Naive thymus-derived CD8-positive, alpha-beta T cell (primary cell): ENCODE measurements around the gene RTN4RL1. TPM values are rescaled to one million over a fixed set of nuclear protein-coding genes. Genes with fewer than 3 reads are reported as not detected.
A peak's percentile ranks its signal among the peaks of the same experiment; 100 is the strongest.

Experiments
- ATAC-seq, 2 donors: fragments of 150-1000 bp; cut with Tn5 transposase in 1 of 2; sonication (Bioruptor Pico), chemical (Tn5 transposase) in 1 of 2; 1 replicate in 1 of 2; 2 replicates in 1 of 2; pipeline ENCODE4 v1.10.0; 2021; ENCODE audit warnings: mild to moderate bottlenecking in 2 of 2, moderate library complexity in 2 of 2
- POLR2A ChIA-PET: fragments of 350-600 bp; sonication (Branson Sonifier 250); formaldehyde crosslinking; loops from one replicate; lab custom pipeline; 2021; ENCODE audit warnings: antibody characterized with exemption; lab: Charles Lee
- DNase-seq, 10 donors: peaks; one replicate each; pipeline versions ENCODE4 v3.0.0 to v3.0.0-alpha.2; 2020 to 2022
- H3K27ac Mint-ChIP-seq, 10 donors: one replicate each; pipeline ENCODE4 v1.8.0; 2020 to 2022; ENCODE audit warnings: mild to moderate bottlenecking in 10 of 10, mixed read lengths in 10 of 10, moderate library complexity in 4 of 10, inconsistent platforms in 1 of 10
- H3K27me3 Mint-ChIP-seq, 5 donors: one replicate each; pipeline ENCODE4 v1.8.0; 2021 to 2022; ENCODE audit warnings: mixed read lengths in 5 of 5
- H3K36me3 Mint-ChIP-seq, 3 donors: one replicate each; pipeline ENCODE4 v1.8.0; 2020 to 2022; ENCODE audit warnings: mixed read lengths in 3 of 3, mild to moderate bottlenecking in 2 of 3, inconsistent platforms in 1 of 3
- H3K4me1 Mint-ChIP-seq, 4 donors: one replicate each; pipeline ENCODE4 v1.8.0; 2021 to 2022; ENCODE audit warnings: mixed read lengths in 4 of 4
- H3K4me3 Mint-ChIP-seq, 10 donors: one replicate each; pipeline ENCODE4 v1.8.0; 2020 to 2022; ENCODE audit warnings: mild to moderate bottlenecking in 10 of 10, mixed read lengths in 10 of 10, moderate library complexity in 6 of 10, inconsistent platforms in 1 of 10
- H3K9me3 Mint-ChIP-seq, 9 donors: one replicate each; pipeline ENCODE4 v1.8.0; 2020 to 2022; ENCODE audit warnings: mixed read lengths in 9 of 9, mild to moderate bottlenecking in 3 of 9, inconsistent platforms in 1 of 9, moderate library complexity in 1 of 9
- polyA plus RNA-seq, 3 donors: library from polyadenylated mRNA; unstranded; fragments of 300-500 nt; fragmentation: Illumina TruSeq; gene quantifications; one replicate each; pipeline ENCODE4 v1.2.3, GENCODE V29; 2021
- total RNA-seq, 8 experiments: library from RNA in 2 of 8; stranded (reverse) in 2 of 8; gene quantifications; one replicate each; pipeline ENCODE4 v1.2.3 and lab custom pipeline; 2021 to 2026

Gene RTN4RL1
- total and polyA plus RNA-seq, 5 experiments from 2014 or later = 0.25 to 0.57 (median 0.41) TPM

- H3K4me1 Mint-ChIP-seq = peaks cover 17 to 43% (median 30%) of the 10 kb centered on the region in 4 donors
- H3K36me3 Mint-ChIP-seq = peaks cover 0 to 10% (median 0%) of the 10 kb centered on the region in 3 donors
- ATAC-seq (peak; percentile 85), DNase-seq (peak; percentile 78 to 91 (median 81))
- H3K27me3 Mint-ChIP-seq = peaks cover 4 to 24% (median 14%) of the 10 kb centered on the region in 5 donors
- H3K9me3 Mint-ChIP-seq = no peaks in the 10 kb centered on the region
- peak within 1 kb of the TSS; percentile 77 to 98 (median 95) for H3K27ac Mint-ChIP-seq
- H3K4me3 Mint-ChIP-seq = peak within 1 kb of the TSS; percentile 92 to 98 (median 95)
- POLR2A ChIA-PET = interaction anchor here (1.0 to 1.9 kb wide), 4 partner anchors 11 to 313 kb away, joined by 3 to 11 read pairs (median 3); partner anchors contain the start of gene OVCA2
Observed at GRCh38 chr17:2029911-2030778, 5.0 kb upstream of the RTN4RL1 start, which contains the start of gene DPH1. Gene DPH1, plus strand, starts transcription at chr17:2030153. Its CDS starts 17 bp downstream, at chr17:2030170.

- POLR2A ChIA-PET = interaction anchor here (0.6 to 0.7 kb wide), 2 partner anchors 73 to 293 kb away, joined by 3 read pairs; no protein-coding TSS in a partner anchor
- Mint-ChIP-seq H3K27me3 (peaks cover 4 to 25% (median 14%) of the 10 kb centered on the region in 5 donors), H3K4me3 (peak overlapping the region in 8 of 10 donors; percentile 10 to 62 (median 42)), H3K9me3 (no peaks in the 10 kb centered on the region), H3K27ac (peak overlapping the region in 1 of 10 donors; percentile 40), H3K36me3 (peaks cover 0 to 10% (median 0%) of the 10 kb centered on the region in 3 donors), H3K4me1 (peaks cover 17 to 42% (median 30%) of the 10 kb centered on the region in 4 donors)
- ATAC-seq (no peak), DNase-seq (no peak)
Observed at GRCh38 chr17:2028737-2029136, 3.6 kb upstream of the RTN4RL1 start.

- peak overlapping the region in 5 of 10 donors; percentile 18 to 62 (median 45) for H3K4me3 Mint-ChIP-seq
- peaks cover 0 to 5% (median 0%) of the 10 kb centered on the region in 3 donors for H3K36me3 Mint-ChIP-seq
Observed at GRCh38 chr17:2028234-2028614, 3.1 kb upstream of the RTN4RL1 start.

GRCh38 chr17:2027528-2028233 is 2.5 kb upstream of the RTN4RL1 start:
- H3K27ac Mint-ChIP-seq = peak overlapping the region in 1 of 10 donors; percentile 62
- ATAC-seq (no peak), DNase-seq (no peak)
- no peaks in the 10 kb centered on the region for H3K36me3 Mint-ChIP-seq
- H3K27me3 Mint-ChIP-seq = peaks cover 4 to 28% (median 14%) of the 10 kb centered on the region in 5 donors
- no peaks in the 10 kb centered on the region for H3K9me3 Mint-ChIP-seq
- H3K4me1 Mint-ChIP-seq = peaks cover 16 to 41% (median 32%) of the 10 kb centered on the region in 4 donors
- peak overlapping the region in 7 of 10 donors; percentile 5 to 59 (median 45) for H3K4me3 Mint-ChIP-seq
- POLR2A ChIA-PET = interaction anchor here (1.5 kb wide), 1 partner anchor 13 kb away, joined by 3 read pairs; no protein-coding TSS in a partner anchor

More at GRCh38 chr17:2028234-2028614, 3.1 kb upstream of the RTN4RL1 start:
- H3K27me3 Mint-ChIP-seq = peaks cover 4 to 28% (median 14%) of the 10 kb centered on the region in 5 donors
- DNase-seq (no peak), ATAC-seq (no peak)
- H3K9me3 Mint-ChIP-seq = no peaks in the 10 kb centered on the region
- H3K4me1 Mint-ChIP-seq = peaks cover 16 to 41% (median 31%) of the 10 kb centered on the region in 4 donors
- POLR2A ChIA-PET = interaction anchor here (1.5 kb wide), 1 partner anchor 12 kb away, joined by 3 read pairs; no protein-coding TSS in a partner anchor
- H3K27ac Mint-ChIP-seq = peak overlapping the region in 2 of 10 donors; percentile 43 to 62

- Mint-ChIP-seq H3K27me3 (peaks cover 4 to 28% (median 14%) of the 10 kb centered on the region in 5 donors), H3K4me1 (peaks cover 22 to 37% (median 31%) of the 10 kb centered on the region in 4 donors), H3K9me3 (no peaks in the 10 kb centered on the region), H3K4me3 (peak overlapping the region; percentile 79 to 89 (median 82)), H3K36me3 (no peaks in the 10 kb centered on the region), H3K27ac (peak overlapping the region in 2 of 10 donors; percentile 33 to 41)
- DNase-seq (no peak), ATAC-seq (no peak)
- POLR2A ChIA-PET = interaction anchor here (1.1 kb wide), 2 partner anchors 16 to 144 kb away, joined by 4 to 6 read pairs; partner anchors contain the start of gene OVCA2
Observed at GRCh38 chr17:2025622-2026309, 632 bp upstream of the RTN4RL1 start.

GRCh38 chr17:2024572-2025219 is 438 bp downstream of the RTN4RL1 start:
- Mint-ChIP-seq H3K27me3 (peaks cover 4 to 28% (median 14%) of the 10 kb centered on the region in 5 donors), H3K4me1 (peaks cover 21 to 31% (median 31%) of the 10 kb centered on the region in 4 donors), H3K4me3 (peak overlapping the region; percentile 33 to 81 (median 64)), H3K9me3 (no peaks in the 10 kb centered on the region), H3K27ac (no peak overlapping the region), H3K36me3 (no peaks in the 10 kb centered on the region)
- POLR2A ChIA-PET = interaction anchor here (0.8 to 1.1 kb wide), 2 partner anchors 10 to 17 kb away, joined by 4 to 6 read pairs; partner anchors contain the start of gene OVCA2
- ATAC-seq (peak; percentile 1 to 23), DNase-seq (peak in 1 of 10 donors; percentile 30)

- ATAC-seq = peak; percentile 43 to 44
- Mint-ChIP-seq H3K36me3 (no peaks in the 10 kb centered on the region), H3K4me1 (peaks cover 21 to 31% (median 30%) of the 10 kb centered on the region in 4 donors), H3K27ac (peak overlapping the region in 2 of 10 donors; percentile 41 to 91), H3K9me3 (no peaks in the 10 kb centered on the region), H3K4me3 (peak overlapping the region; percentile 64 to 89 (median 80)), H3K27me3 (peaks cover 4 to 33% (median 14%) of the 10 kb centered on the region in 5 donors)
- POLR2A ChIA-PET = interaction anchor here (0.5 kb wide), 1 partner anchor 225 kb away, joined by 4 read pairs; no protein-coding TSS in a partner anchor
- DNase-seq = peak in 9 of 10 donors; percentile 32 to 82 (median 56)
Observed at GRCh38 chr17:2023692-2024571, 1.2 kb downstream of the RTN4RL1 start.

GRCh38 chr17:2023256-2023655 is 1.9 kb downstream of the RTN4RL1 start:
- POLR2A ChIA-PET = no interaction called here
- DNase-seq (no peak), ATAC-seq (no peak)
- Mint-ChIP-seq H3K27me3 (peaks cover 4 to 37% (median 14%) of the 10 kb centered on the region in 5 donors), H3K27ac (peak overlapping the region in 4 of 10 donors; percentile 44 to 80 (median 54)), H3K36me3 (no peaks in the 10 kb centered on the region), H3K9me3 (no peaks in the 10 kb centered on the region), H3K4me3 (peak overlapping the region; percentile 48 to 81 (median 72)), H3K4me1 (peaks cover 21 to 31% (median 29%) of the 10 kb centered on the region in 4 donors)

- peak overlapping the region in 6 of 10 donors; percentile 27 to 82 (median 48) for H3K27ac Mint-ChIP-seq
- POLR2A ChIA-PET = no interaction called here
- no peaks in the 10 kb centered on the region for H3K36me3 Mint-ChIP-seq
- peak; percentile 40 to 60 for ATAC-seq
- peak overlapping the region; percentile 48 to 81 (median 72) for H3K4me3 Mint-ChIP-seq
- H3K27me3 Mint-ChIP-seq = peaks cover 4 to 36% (median 14%) of the 10 kb centered on the region in 5 donors
- peaks cover 21 to 31% (median 29%) of the 10 kb centered on the region in 4 donors for H3K4me1 Mint-ChIP-seq
- peak in 3 of 10 donors; percentile 17 to 43 (median 40) for DNase-seq
- H3K9me3 Mint-ChIP-seq = no peaks in the 10 kb centered on the region
Observed at GRCh38 chr17:2022647-2023240, 2.4 kb downstream of the RTN4RL1 start.

GRCh38 chr17:2020721-2021120 is 4.4 kb downstream of the RTN4RL1 start:
- H3K4me1 Mint-ChIP-seq = peaks cover 15 to 24% (median 22%) of the 10 kb centered on the region in 4 donors
- no peak for ATAC-seq
- no peaks in the 10 kb centered on the region for H3K9me3 Mint-ChIP-seq
- no peak overlapping the region for H3K4me3 Mint-ChIP-seq
- no peaks in the 10 kb centered on the region for H3K36me3 Mint-ChIP-seq
- H3K27ac Mint-ChIP-seq = peak overlapping the region in 2 of 10 donors; percentile 33 to 60
- DNase-seq = no peak
- POLR2A ChIA-PET = no interaction called here
- H3K27me3 Mint-ChIP-seq = peaks cover 0 to 23% (median 4%) of the 10 kb centered on the region in 5 donors
